ENCODE data around the gene NOP56. TPM values are rescaled to one million over a fixed set of nuclear protein-coding genes. Genes with fewer than 3 reads are reported as not detected.

NOP56 gene
- total and polyA plus RNA-seq, 9 donors, result 62.0 to 207 (median 134) TPM

GRCh38 chr20:2696646-2697045, 44.2 kb downstream of the NOP56 start:
- no peaks in the 10 kb centered on the region for H3K4me1 ChIP-seq (ENCODE audit: insufficient read depth)
- no peaks in the 10 kb centered on the region for H3K36me3 ChIP-seq
- peak in 1 of 5 donors; percentile 12 for DNase-seq
- no peaks in the 10 kb centered on the region for H3K9me3 ChIP-seq
- H3K27me3 ChIP-seq, result no peaks in the 10 kb centered on the region
- H3K27ac ChIP-seq, result no peak overlapping the region
- TF ChIP-seq CTCF (IDR thresholded peaks at IDR 0.05) (no peak), POLR2A (IDR thresholded peaks at IDR 0.05) (no peak), EP300 (IDR thresholded peaks at IDR 0.05) (no peak)
- H3K4me3 ChIP-seq, result no peak overlapping the region
- 91 to 97% (median 92%) methylated on average over 9 of the region's 9 CpGs for WGBS, 3 donors
- intact Hi-C loops (cut with DNase I), result loop anchor here (5.0 to 10.0 kb wide), 4 partner anchors 51 to 158 kb away; partner anchors contain the start of genes PCED1A (in 1 of the 4) and VPS16 (in 1 of the 4)

- H3K27ac ChIP-seq, result no peak overlapping the region
- H3K4me1 ChIP-seq (ENCODE audit: insufficient read depth), result no peaks in the 10 kb centered on the region
- no peak for DNase-seq
- no peaks in the 10 kb centered on the region for H3K27me3 ChIP-seq
- 29 to 42% (median 38%) methylated on average over 3 of the region's 3 CpGs for WGBS, 3 donors
- TF ChIP-seq POLR2A (IDR thresholded peaks at IDR 0.05), result no peak
- TF ChIP-seq EP300 (IDR thresholded peaks at IDR 0.05), result no peak
- no peak for TF ChIP-seq CTCF (IDR thresholded peaks at IDR 0.05)
- no peak overlapping the region for H3K4me3 ChIP-seq
- H3K36me3 ChIP-seq, result no peaks in the 10 kb centered on the region
- intact Hi-C loops (cut with DNase I), result loop anchor here (5.0 to 10.0 kb wide), 4 partner anchors 50 to 157 kb away; partner anchors contain the start of genes PCED1A (in 1 of the 4) and VPS16 (in 1 of the 4)
- H3K9me3 ChIP-seq, result no peaks in the 10 kb centered on the region
These were observed 45.3 kb downstream of the NOP56 start for GRCh38 chr20:2697768-2698167.

- intact Hi-C loops (cut with DNase I), result loop anchor here (5.0 to 10.0 kb wide), 4 partner anchors 49 to 156 kb away; partner anchors contain the start of genes PCED1A (in 1 of the 4) and VPS16 (in 1 of the 4)
- H3K9me3 ChIP-seq, result no peaks in the 10 kb centered on the region
These were observed 45.9 kb downstream of the NOP56 start for GRCh38 chr20:2698186-2698817.

GRCh38 chr20:2698912-2699311, 46.5 kb downstream of the NOP56 start:
- Histone ChIP-seq H3K27me3 (no peaks in the 10 kb centered on the region), H3K36me3 (no peaks in the 10 kb centered on the region), H3K4me3 (no peak overlapping the region), H3K4me1 (ENCODE audit: insufficient read depth) (no peaks in the 10 kb centered on the region), H3K27ac (no peak overlapping the region), H3K9me3 (no peaks in the 10 kb centered on the region)
- intact Hi-C loops (cut with DNase I), result loop anchor here (5.0 to 10.0 kb wide), 4 partner anchors 48 to 156 kb away; partner anchors contain the start of genes PCED1A (in 1 of the 4) and VPS16 (in 1 of the 4)
- DNase-seq, result no peak
- no peak for TF ChIP-seq CTCF (IDR thresholded peaks at IDR 0.05)
- TF ChIP-seq EP300 (IDR thresholded peaks at IDR 0.05), result no peak
- no peak for TF ChIP-seq POLR2A (IDR thresholded peaks at IDR 0.05)
- WGBS, 3 donors, result 22 to 58% (median 30%) methylated on average over 4 of the region's 4 CpGs

More at GRCh38 chr20:2698186-2698817, 45.9 kb downstream of the NOP56 start:
- TF ChIP-seq POLR2A (IDR thresholded peaks at IDR 0.05) (no peak), CTCF (IDR thresholded peaks at IDR 0.05) (no peak), EP300 (IDR thresholded peaks at IDR 0.05) (no peak)
- Histone ChIP-seq H3K4me1 (ENCODE audit: insufficient read depth) (no peaks in the 10 kb centered on the region), H3K27me3 (no peaks in the 10 kb centered on the region), H3K36me3 (no peaks in the 10 kb centered on the region), H3K27ac (no peak overlapping the region), H3K4me3 (no peak overlapping the region)
- no peak for DNase-seq
- WGBS, 3 donors, result 75 to 89% (median 78%) methylated on average over 4 of the region's 4 CpGs
